Pancreas (tissue), 10 donors: Measurements from ENCODE around the gene MITD1. TPM values are rescaled to one million over a fixed set of nuclear protein-coding genes. Genes with fewer than 3 reads are reported as not detected.

Source experiments
- ATAC-seq, 4 donors: fragments of 200-7000 bp; cut with Tn5 transposase; one replicate each; pipeline versions ENCODE4 v1.8.0 to v1.9.1; 2020; ENCODE audit warnings: mild to moderate bottlenecking in 4 of 4, moderate library complexity in 4 of 4
- DNase-seq, 6 donors: peaks; one replicate each; pipeline ENCODE4 v3.0.0-alpha.2; 2020
- FAIRE-seq: peaks from 2 replicates; lab custom pipeline; 2012; peaks lifted over from hg19 to GRCh38; lab: Jason Lieb, UNC
- H3K27ac ChIP-seq, 4 donors: fragments of 200-600 bp; sonication (generic); 1 replicate in 3 of 4; 2 replicates in 1 of 4; pipeline versions ENCODE4 v1.5.0 to v1.8.0; 2020
- H3K27me3 ChIP-seq, 4 donors: fragments of 200-600 bp; one replicate each; pipeline ENCODE4 v1.8.0; 2021
- H3K36me3 ChIP-seq, 3 donors: fragments of 200-600 bp; sonication (generic) in 1 of 3; one replicate each; pipeline versions ENCODE4 v1.5.0 to v1.8.0; 2020 to 2021
- H3K4me1 ChIP-seq, 3 donors: fragments of 200-600 bp; one replicate each; pipeline ENCODE4 v1.8.0; 2021
- H3K4me3 ChIP-seq, 4 donors: fragments of 200-600 bp; sonication (generic) in 2 of 4; one replicate each; pipeline versions ENCODE4 v1.5.0 to v1.8.0; 2020 to 2021
- H3K9me3 ChIP-seq, 4 donors: fragments of 200-600 bp; one replicate each; pipeline ENCODE4 v1.8.0; 2021
- CTCF ChIP-seq, 4 donors: fragments of 200-600 bp; sonication (generic) in 3 of 4; IDR thresholded peaks; one replicate each; pipeline versions ENCODE4 v1.5.0 to v1.8.0; 2021; ENCODE audit warnings: antibody characterized with exemption in 4 of 4
- WGBS, 2 donors: extraction: QIAGEN DNeasy Blood & Tissue Kit; methylation state at CpG; one replicate each; pipeline ENCODE4 v1.1.7; 2013; 5-methylcytosine and 5-hydroxymethylcytosine counted together
- intact Hi-C, 3 donors: fragments of 100-400 bp; cut with DNase I; formaldehyde crosslinking; loops; one replicate each; pipeline versions ENCODE4 v1.11.1 to v1.14.2; 2022
- polyA plus RNA-seq, 2 donors: library from polyadenylated mRNA; stranded (reverse); fragments of 200-250 nt; gene quantifications; one replicate each; pipeline ENCODE4 v1.2.3, GENCODE V29; 2013
- total RNA-seq, 6 donors: library from RNA; stranded (reverse); fragmentation: NEBNext Ultra II Directional in 4 of 6; extraction: Animal tissue kit (Norgen Biotek cat#: 25700) in 4 of 6; gene quantifications; one replicate each; pipeline versions ENCODE4 v1.2.1 to v1.2.4, GENCODE V29; 2021 to 2023
- donor health status: healthy with polysubstance abuse.
- donor health status: DM: no; HTN: no; CAD: no; lungs with moderate emphysema.
- donor health status: DM: no; HTN: no; CAD: no.
- donor health status: control.
- donor health status: control.
- donor health status: Bipolar disorder and iron deficiency.
- donor health status: DM: yes; HTN: yes; CAD: no.
- donor health status: DM: no; HTN: no; CAD: no.
- donor health status: DM: no; HTN: no; CAD: no.
- donor health status: DM: yes; HTN: yes; CAD: no.

Gene MITD1
- total and polyA plus RNA-seq, 8 donors = 5.6 to 27.0 (median 8.0) TPM

- H3K9me3 ChIP-seq = no peaks in the 10 kb centered on the region
- no peak for FAIRE-seq
- 88 to 92% methylated on average over 3 of the region's 3 CpGs for WGBS, 2 donors
- intact Hi-C loops = no loop called here
- H3K27me3 ChIP-seq = no peaks in the 10 kb centered on the region
- H3K36me3 ChIP-seq = no peaks in the 10 kb centered on the region
- no peak for TF ChIP-seq CTCF (IDR thresholded peaks at IDR 0.05)
- H3K27ac ChIP-seq = no peak overlapping the region
- no peak for DNase-seq
- no peak for ATAC-seq
- H3K4me1 ChIP-seq = no peaks in the 10 kb centered on the region
- no peak overlapping the region for H3K4me3 ChIP-seq
Measured at GRCh38 chr2:99188357-99188756, 7.5 kb upstream of the MITD1 start.

GRCh38 chr2:99187011-99187410 is 6.2 kb upstream of the MITD1 start:
- H3K27me3 ChIP-seq = no peaks in the 10 kb centered on the region
- TF ChIP-seq CTCF (IDR thresholded peaks at IDR 0.05) = no peak
- no peak for FAIRE-seq
- no peaks in the 10 kb centered on the region for H3K9me3 ChIP-seq
- DNase-seq = no peak
- intact Hi-C loops = no loop called here
- H3K4me1 ChIP-seq = peaks cover 0 to 10% (median 7%) of the 10 kb centered on the region in 3 donors
- H3K36me3 ChIP-seq = no peaks in the 10 kb centered on the region
- H3K27ac ChIP-seq = no peak overlapping the region
- no peak overlapping the region for H3K4me3 ChIP-seq
- no peak for ATAC-seq

GRCh38 chr2:99184811-99185210 is 4.0 kb upstream of the MITD1 start:
- Histone ChIP-seq H3K27me3 (no peaks in the 10 kb centered on the region), H3K4me3 (no peak overlapping the region), H3K9me3 (no peaks in the 10 kb centered on the region), H3K4me1 (peaks cover 4 to 17% (median 11%) of the 10 kb centered on the region in 3 donors), H3K27ac (no peak overlapping the region), H3K36me3 (no peaks in the 10 kb centered on the region)
- 58 to 62% methylated on average over 6 of the region's 6 CpGs for WGBS, 2 donors
- no peak for DNase-seq
- no peak for TF ChIP-seq CTCF (IDR thresholded peaks at IDR 0.05)
- no peak for ATAC-seq
- FAIRE-seq = no peak
- intact Hi-C loops = no loop called here

GRCh38 chr2:99183025-99183424 is 2.2 kb upstream of the MITD1 start:
- Histone ChIP-seq H3K4me1 (peaks cover 4 to 26% (median 11%) of the 10 kb centered on the region in 3 donors), H3K36me3 (no peaks in the 10 kb centered on the region), H3K27me3 (no peaks in the 10 kb centered on the region), H3K4me3 (no peak overlapping the region), H3K9me3 (no peaks in the 10 kb centered on the region), H3K27ac (no peak overlapping the region)
- WGBS, 2 donors = 93% methylated on average over 3 of the region's 3 CpGs
- DNase-seq = no peak
- intact Hi-C loops = no loop called here
- no peak for ATAC-seq
- no peak for TF ChIP-seq CTCF (IDR thresholded peaks at IDR 0.05)
- FAIRE-seq = no peak

- H3K27me3 ChIP-seq = no peaks in the 10 kb centered on the region
Measured at GRCh38 chr2:99181624-99182000, 754 bp upstream of the MITD1 start.

More at GRCh38 chr2:99181624-99182000, 754 bp upstream of the MITD1 start:
- WGBS, 2 donors = 0 to 1% methylated on average over 4 of the region's 4 CpGs
- no peaks in the 10 kb centered on the region for H3K9me3 ChIP-seq
- ATAC-seq (no peak), DNase-seq (no peak), FAIRE-seq (no peak)
- intact Hi-C loops = no loop called here
- no peak for TF ChIP-seq CTCF (IDR thresholded peaks at IDR 0.05)
- peaks cover 4 to 26% (median 11%) of the 10 kb centered on the region in 3 donors for H3K4me1 ChIP-seq
- H3K27ac ChIP-seq = no peak overlapping the region
- H3K36me3 ChIP-seq = no peaks in the 10 kb centered on the region
- H3K4me3 ChIP-seq = peak overlapping the region; percentile 38 to 89 (median 64)
